ENCODE results near the gene C18orf63. TPM values are rescaled to one million over a fixed set of nuclear protein-coding genes. Genes with fewer than 3 reads are reported as not detected.
"Not testable (repeated sequence)": the region's sequence is repeated elsewhere in the genome, so short reads cannot be mapped to it uniquely, and the experiment has no call there.

C18orf63 gene
- total RNA-seq, 6 donors from 2014 or later, result under 0.01 to 1.6 (median 0.22) TPM

DNA sequence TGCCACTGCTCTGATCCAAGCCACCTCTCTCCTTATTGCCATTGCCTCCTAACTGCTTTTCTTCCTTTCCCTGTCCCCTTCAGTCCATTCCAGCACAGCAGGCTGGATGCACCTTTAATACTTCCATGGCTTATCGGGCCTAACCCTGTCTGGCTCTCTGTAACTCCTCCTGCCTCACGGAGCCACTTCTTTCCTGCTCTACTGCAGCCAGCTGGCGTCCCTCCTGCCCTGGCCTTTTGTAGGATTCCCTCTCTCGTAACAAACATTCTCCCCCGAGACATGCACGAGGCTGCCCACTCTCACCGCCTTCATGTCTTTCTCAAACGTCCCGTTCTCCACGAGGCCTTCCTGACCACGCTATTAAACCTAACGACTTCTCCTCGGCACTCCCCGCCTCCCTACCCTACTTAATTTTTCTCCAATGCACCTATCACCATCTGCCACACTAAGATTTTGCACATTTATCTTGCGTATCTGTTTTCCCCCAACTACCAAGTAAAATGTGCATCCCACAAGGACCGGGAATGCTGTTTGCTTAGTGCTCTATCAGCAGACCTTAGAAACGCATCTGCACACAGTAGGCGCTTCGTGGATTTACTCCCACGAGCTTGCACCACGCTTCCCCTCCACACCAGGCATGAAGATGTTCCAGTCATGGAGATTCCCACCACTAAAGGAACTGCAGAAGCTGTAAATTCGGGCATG is 728 bp upstream of the C18orf63 start:
- Histone ChIP-seq H3K36me3 (no peaks in the 10 kb centered on the region), H3K27me3 (no peaks in the 10 kb centered on the region), H3K4me3 (no peak overlapping the region), H3K27ac (no peak overlapping the region), H3K9me3 (no peaks in the 10 kb centered on the region), H3K4me1 (peaks cover 5 to 7% (median 6%) of the 10 kb centered on the region in 4 donors)
- ATAC-seq (ENCODE audit: low FRiP score in 2 of 2), result no peak
- TF ChIP-seq POLR2A (IDR thresholded peaks at IDR 0.05) (no peak), EP300 (IDR thresholded peaks at IDR 0.05) (no peak), POLR2AphosphoS5 (IDR thresholded peaks at IDR 0.05) (no peak)
- TF ChIP-seq, protein P1, sequence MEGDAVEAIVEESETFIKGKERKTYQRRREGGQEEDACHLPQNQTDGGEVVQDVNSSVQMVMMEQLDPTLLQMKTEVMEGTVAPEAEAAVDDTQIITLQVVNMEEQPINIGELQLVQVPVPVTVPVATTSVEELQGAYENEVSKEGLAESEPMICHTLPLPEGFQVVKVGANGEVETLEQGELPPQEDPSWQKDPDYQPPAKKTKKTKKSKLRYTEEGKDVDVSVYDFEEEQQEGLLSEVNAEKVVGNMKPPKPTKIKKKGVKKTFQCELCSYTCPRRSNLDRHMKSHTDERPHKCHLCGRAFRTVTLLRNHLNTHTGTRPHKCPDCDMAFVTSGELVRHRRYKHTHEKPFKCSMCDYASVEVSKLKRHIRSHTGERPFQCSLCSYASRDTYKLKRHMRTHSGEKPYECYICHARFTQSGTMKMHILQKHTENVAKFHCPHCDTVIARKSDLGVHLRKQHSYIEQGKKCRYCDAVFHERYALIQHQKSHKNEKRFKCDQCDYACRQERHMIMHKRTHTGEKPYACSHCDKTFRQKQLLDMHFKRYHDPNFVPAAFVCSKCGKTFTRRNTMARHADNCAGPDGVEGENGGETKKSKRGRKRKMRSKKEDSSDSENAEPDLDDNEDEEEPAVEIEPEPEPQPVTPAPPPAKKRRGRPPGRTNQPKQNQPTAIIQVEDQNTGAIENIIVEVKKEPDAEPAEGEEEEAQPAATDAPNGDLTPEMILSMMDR (IDR thresholded peaks at IDR 0.05), result no peak
- 91 to 92% methylated on average over 22 of the region's 22 CpGs for WGBS, 2 donors
- DNase-seq, result no peak

DNA sequence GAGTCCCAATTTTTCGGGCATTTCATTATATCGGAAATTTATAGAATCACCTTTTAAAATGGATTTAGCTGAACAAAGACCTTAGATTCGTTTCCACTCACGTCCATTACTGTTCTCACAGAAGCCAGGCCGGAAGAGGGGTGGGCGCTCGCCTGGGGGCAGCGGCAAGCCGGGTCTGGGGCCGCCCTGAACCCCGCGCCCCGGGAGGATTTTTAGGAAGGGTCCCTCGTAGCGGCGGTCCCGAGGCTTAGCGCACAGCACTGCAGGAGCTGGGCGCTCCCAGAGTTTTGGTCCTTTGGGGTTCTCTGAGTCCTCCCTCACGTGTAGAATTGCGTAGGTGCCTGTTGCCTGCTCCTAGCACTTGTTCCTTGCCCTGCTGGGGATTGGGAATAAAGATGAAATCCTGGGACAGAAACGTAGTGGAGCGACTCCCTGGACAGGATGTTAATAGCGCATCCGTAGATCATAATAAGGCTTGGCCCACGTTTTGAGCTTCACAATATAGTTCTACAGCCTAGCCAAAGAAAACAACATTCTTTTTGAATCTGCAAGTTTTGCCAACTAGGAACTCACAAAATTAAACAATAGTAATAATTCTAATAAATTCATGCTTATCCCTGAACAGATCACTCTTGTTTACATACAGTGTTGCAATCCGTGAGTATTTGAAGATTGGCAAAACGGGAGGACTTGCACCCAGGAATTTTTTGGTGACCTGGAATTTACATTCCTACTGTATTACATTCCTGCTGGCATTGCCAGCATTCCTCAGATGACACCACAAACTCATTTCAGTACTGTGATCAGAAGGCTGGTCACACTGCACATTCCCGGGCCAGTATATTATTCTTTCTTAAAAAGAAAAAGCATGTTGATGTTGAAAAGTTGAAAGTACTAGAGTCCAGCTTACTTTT is 875 bp downstream of the C18orf63 start:
- Histone ChIP-seq H3K27me3 (no peaks in the 10 kb centered on the region), H3K9me3 (no peaks in the 10 kb centered on the region), H3K4me3 (no peak overlapping the region), H3K4me1 (peaks cover 0 to 7% (median 5%) of the 10 kb centered on the region in 4 donors), H3K27ac (no peak overlapping the region), H3K36me3 (no peaks in the 10 kb centered on the region)
- TF ChIP-seq POLR2AphosphoS5 (IDR thresholded peaks at IDR 0.05) (no peak), EP300 (IDR thresholded peaks at IDR 0.05) (no peak), POLR2A (IDR thresholded peaks at IDR 0.05) (no peak)
- TF ChIP-seq, protein P1 (IDR thresholded peaks at IDR 0.05), result no peak
- DNase-seq (peak in 1 of 2 donors; percentile 62), ATAC-seq (ENCODE audit: low FRiP score in 2 of 2) (peak in 1 of 2 donors; percentile 49)
- 80 to 81% methylated on average over 25 to 29 of the region's 29 CpGs for WGBS, 2 donors

DNA sequence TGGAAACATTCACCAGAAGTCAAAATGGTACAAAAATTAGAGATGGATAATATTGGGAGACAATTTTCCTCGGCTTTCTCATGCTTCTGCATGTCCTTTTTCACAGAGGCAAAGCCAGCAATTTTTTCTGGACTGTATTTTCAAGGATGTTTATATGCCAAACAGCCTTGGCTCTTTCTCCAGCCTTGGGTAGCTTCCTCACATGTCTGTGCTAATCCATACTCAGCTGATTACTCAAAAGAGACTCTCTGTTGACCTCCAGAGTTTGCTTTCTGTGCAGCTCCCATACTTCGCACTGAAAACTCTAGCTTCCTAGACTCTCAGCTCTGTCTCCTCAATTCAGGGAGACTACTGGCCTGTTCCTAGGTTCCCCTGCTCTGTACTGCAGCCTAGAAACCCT is 10.6 kb downstream of the C18orf63 start:
- DNase-seq (no peak), ATAC-seq (ENCODE audit: low FRiP score in 2 of 2) (no peak)
- H3K36me3 ChIP-seq, result no peaks in the 10 kb centered on the region
- no peak overlapping the region for H3K4me3 ChIP-seq
- no peaks in the 10 kb centered on the region for H3K9me3 ChIP-seq
- H3K27ac ChIP-seq, result no peak overlapping the region
- no peaks in the 10 kb centered on the region for H3K27me3 ChIP-seq
- no peaks in the 10 kb centered on the region for H3K4me1 ChIP-seq
- no peak for TF ChIP-seq EP300 (IDR thresholded peaks at IDR 0.05)
- no peak for TF ChIP-seq POLR2AphosphoS5 (IDR thresholded peaks at IDR 0.05)
- no peak for TF ChIP-seq POLR2A (IDR thresholded peaks at IDR 0.05)
- TF ChIP-seq, protein P1 (IDR thresholded peaks at IDR 0.05), result no peak
- 68 to 87% methylated on average over 2 of the region's 2 CpGs for WGBS, 2 donors

DNA sequence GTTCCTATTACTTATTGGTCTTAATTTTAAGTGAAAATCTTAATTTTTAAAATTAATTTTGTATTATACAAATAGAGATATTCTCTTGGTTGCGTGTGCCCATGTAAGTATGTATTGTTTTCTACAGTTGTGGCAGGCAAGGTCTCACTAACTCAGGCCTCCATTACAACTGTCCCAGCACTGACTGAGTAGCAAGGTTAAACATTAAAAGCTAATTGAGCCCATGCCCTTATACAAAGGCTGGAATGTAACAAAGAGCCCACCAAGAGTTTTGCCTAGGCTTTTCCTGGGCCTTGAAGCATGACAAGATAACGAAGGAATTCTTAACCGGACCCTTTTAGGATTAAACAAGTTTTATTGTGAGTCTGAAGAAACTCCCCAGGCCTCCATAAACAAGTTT is 11.2 kb downstream of the C18orf63 start:
- not testable (repeated sequence) for H3K9me3 ChIP-seq; H3K27ac ChIP-seq; H3K36me3 ChIP-seq; H3K4me1 ChIP-seq; DNase-seq; H3K4me3 ChIP-seq; H3K27me3 ChIP-seq; ATAC-seq (ENCODE audit: low FRiP score in 2 of 2)
- 96 to 97% methylated on average over 3 of the region's 3 CpGs for WGBS, 2 donors

DNA sequence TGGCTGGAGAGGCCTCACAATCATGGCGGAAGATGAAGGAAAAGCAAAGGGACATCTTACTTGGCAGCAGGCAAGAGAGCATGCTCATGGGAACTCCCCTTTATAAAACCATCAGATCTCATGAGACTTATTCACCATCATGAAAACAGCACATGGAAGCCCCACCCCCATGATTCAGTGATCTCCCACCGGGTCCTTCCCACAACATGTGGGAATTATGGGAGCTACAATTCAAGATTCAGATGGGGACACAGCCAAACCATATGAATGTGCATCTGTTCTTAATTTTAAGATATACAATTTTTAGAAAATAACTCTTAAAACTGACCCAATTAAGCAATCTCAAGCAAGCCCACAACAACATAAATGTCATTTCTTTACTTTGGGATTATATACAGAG is 12.6 kb downstream of the C18orf63 start:
- 90 to 93% methylated on average over 2 of the region's 2 CpGs for WGBS, 2 donors
- H3K27ac ChIP-seq, result no peak overlapping the region
- no peaks in the 10 kb centered on the region for H3K4me1 ChIP-seq
- H3K9me3 ChIP-seq, result no peaks in the 10 kb centered on the region
- H3K27me3 ChIP-seq, result no peaks in the 10 kb centered on the region
- H3K4me3 ChIP-seq, result no peak overlapping the region
- DNase-seq (no peak), ATAC-seq (ENCODE audit: low FRiP score in 2 of 2) (no peak)
- TF ChIP-seq POLR2A (IDR thresholded peaks at IDR 0.05) (no peak), EP300 (IDR thresholded peaks at IDR 0.05) (no peak), POLR2AphosphoS5 (IDR thresholded peaks at IDR 0.05) (no peak)
- TF ChIP-seq, protein P1 (IDR thresholded peaks at IDR 0.05), result no peak
- no peaks in the 10 kb centered on the region for H3K36me3 ChIP-seq

Data from upper lobe of left lung (tissue), 6 donors.